ENCODE results near the gene PTPRN2. TPM values are rescaled to one million over a fixed set of nuclear protein-coding genes. Genes with fewer than 3 reads are reported as not detected.

PTPRN2 gene
- polyA plus RNA-seq, 4 donors: 1.6 to 11.7 (median 4.0) TPM

DNA sequence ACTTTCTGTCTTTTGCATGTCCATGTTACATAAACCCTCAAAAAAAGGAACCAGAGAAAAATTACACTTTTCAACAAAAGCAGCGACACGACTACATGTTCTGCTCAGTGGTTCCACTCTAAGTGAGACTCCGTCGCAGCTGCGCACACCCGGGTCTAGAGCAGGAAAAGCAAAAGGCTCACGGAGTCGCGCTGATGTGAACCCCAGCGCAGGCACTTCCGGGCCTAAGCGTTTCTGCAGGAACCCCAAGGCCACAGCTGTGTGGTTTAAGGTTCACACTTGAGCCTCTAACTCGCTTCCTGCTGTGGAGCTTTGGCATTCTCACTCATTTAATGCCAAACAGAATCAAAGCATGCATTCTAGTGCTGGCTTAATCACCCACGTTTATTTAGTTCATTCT, 1010.6 kb downstream of the PTPRN2 start:
- H3K27ac ChIP-seq (ENCODE audit: low read depth in 1 of 3, low read length in 2 of 3): no peak overlapping the region
- 77 to 85% (median 82%) methylated on average over 14 of the region's 14 CpGs for WGBS, 3 donors
- no peak for DNase-seq
- no peaks in the 10 kb centered on the region for H3K36me3 ChIP-seq (ENCODE audit: control insufficient read depth in 3 of 3, insufficient read depth in 2 of 3, low read depth in 1 of 3, low read length in 3 of 3)
- no peaks in the 10 kb centered on the region for H3K9me3 ChIP-seq (ENCODE audit: control insufficient read depth in 2 of 2, insufficient read depth in 1 of 2, low read depth in 1 of 2, low read length in 1 of 2)
- no peaks in the 10 kb centered on the region for H3K4me1 ChIP-seq (ENCODE audit: control insufficient read depth in 3 of 3, insufficient read depth in 2 of 3, low read depth in 1 of 3, low read length in 2 of 3)
- FAIRE-seq: no peak
- H3K27me3 ChIP-seq (ENCODE audit: control insufficient read depth in 3 of 3, insufficient read depth in 3 of 3, low read length in 3 of 3): no peaks in the 10 kb centered on the region
- no peak overlapping the region for H3K4me3 ChIP-seq (ENCODE audit: low read depth in 1 of 3, low read length in 3 of 3)

GRCh38 chr7:157576415-157576814, 1011.2 kb downstream of the PTPRN2 start:
- H3K4me3 ChIP-seq (ENCODE audit: low read depth in 1 of 3, low read length in 3 of 3): peak overlapping the region in 1 of 3 donors; percentile 48
- H3K9me3 ChIP-seq (ENCODE audit: control insufficient read depth in 2 of 2, insufficient read depth in 1 of 2, low read depth in 1 of 2, low read length in 1 of 2): no peaks in the 10 kb centered on the region
- 37 to 56% (median 53%) methylated on average over 36 of the region's 36 CpGs for WGBS, 3 donors
- peak; percentile 48 to 65 for DNase-seq
- no peak overlapping the region for H3K27ac ChIP-seq (ENCODE audit: low read depth in 1 of 3, low read length in 2 of 3)
- FAIRE-seq: no peak
- H3K4me1 ChIP-seq (ENCODE audit: control insufficient read depth in 3 of 3, insufficient read depth in 2 of 3, low read depth in 1 of 3, low read length in 2 of 3): no peaks in the 10 kb centered on the region
- H3K27me3 ChIP-seq (ENCODE audit: control insufficient read depth in 3 of 3, insufficient read depth in 3 of 3, low read length in 3 of 3): no peaks in the 10 kb centered on the region
- H3K36me3 ChIP-seq (ENCODE audit: control insufficient read depth in 3 of 3, insufficient read depth in 2 of 3, low read depth in 1 of 3, low read length in 3 of 3): no peaks in the 10 kb centered on the region

DNA sequence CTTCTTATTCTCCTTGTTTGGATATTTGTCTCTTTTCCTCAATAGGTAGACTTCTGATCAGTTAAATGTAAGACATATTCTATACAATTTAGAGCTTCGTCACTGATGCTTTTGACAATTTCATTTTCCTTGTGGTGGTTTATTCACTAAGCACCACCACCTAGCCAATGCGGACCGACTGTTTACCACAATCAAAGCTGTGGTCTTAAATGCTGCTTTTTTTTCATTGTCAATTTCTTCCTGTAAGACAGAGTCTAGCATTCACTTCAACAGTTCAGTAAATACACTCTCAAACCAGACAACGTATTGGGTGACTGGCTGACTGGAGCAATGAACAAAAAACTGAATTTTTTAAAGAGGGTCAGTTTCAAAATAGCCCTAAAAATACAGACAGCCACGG, 1011.8 kb downstream of the PTPRN2 start:
- WGBS, 3 donors: 75 to 84% (median 80%) methylated on average over 5 of the region's 5 CpGs
- FAIRE-seq: no peak

DNA sequence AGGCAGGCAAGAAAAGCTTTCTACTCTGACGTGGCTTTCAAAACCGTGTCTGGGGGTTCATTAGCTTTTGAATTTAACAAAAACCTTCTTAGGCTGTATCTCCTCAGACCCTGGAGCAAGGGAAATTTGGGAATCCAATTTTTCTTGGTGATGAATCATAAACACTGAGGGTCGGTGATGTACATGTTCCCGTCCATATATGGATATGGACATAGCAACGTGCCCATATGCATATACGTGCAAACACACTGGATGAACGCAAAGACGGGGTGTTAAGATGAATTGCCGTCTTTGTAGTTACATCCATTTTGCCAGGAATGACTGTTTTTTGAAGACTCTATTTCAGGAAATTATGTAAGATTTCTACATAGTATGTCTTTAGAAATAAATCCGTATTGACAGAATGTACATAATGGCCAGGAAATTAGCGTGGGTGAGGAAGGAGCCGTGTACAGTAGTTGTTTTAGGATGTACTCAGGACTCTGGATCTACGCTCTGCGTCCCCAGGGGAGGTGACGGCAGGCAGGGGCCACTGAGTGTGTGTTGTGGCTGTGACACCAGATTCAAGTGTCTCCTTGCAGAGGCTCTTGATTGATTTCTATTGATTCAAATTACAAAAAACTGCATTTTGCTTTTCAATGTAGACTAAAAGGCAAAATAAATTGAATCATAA, 1012.6 kb downstream of the PTPRN2 start:
- no peaks in the 10 kb centered on the region for H3K36me3 ChIP-seq (ENCODE audit: control insufficient read depth in 3 of 3, insufficient read depth in 2 of 3, low read depth in 1 of 3, low read length in 3 of 3)
- WGBS, 3 donors: 86 to 90% (median 88%) methylated on average over 15 of the region's 15 CpGs
- no peak overlapping the region for H3K27ac ChIP-seq (ENCODE audit: low read depth in 1 of 3, low read length in 2 of 3)
- H3K27me3 ChIP-seq (ENCODE audit: control insufficient read depth in 3 of 3, insufficient read depth in 3 of 3, low read length in 3 of 3): no peaks in the 10 kb centered on the region
- H3K4me1 ChIP-seq (ENCODE audit: control insufficient read depth in 3 of 3, insufficient read depth in 2 of 3, low read depth in 1 of 3, low read length in 2 of 3): no peaks in the 10 kb centered on the region
- DNase-seq (no peak), FAIRE-seq (no peak)
- H3K4me3 ChIP-seq (ENCODE audit: low read depth in 1 of 3, low read length in 3 of 3): no peak overlapping the region
- no peaks in the 10 kb centered on the region for H3K9me3 ChIP-seq (ENCODE audit: control insufficient read depth in 2 of 2, insufficient read depth in 1 of 2, low read depth in 1 of 2, low read length in 1 of 2)

More for the DNA sequence above, 1011.8 kb downstream of the PTPRN2 start:
- Histone ChIP-seq H3K9me3 (ENCODE audit: control insufficient read depth in 2 of 2, insufficient read depth in 1 of 2, low read depth in 1 of 2, low read length in 1 of 2) (no peaks in the 10 kb centered on the region), H3K36me3 (ENCODE audit: control insufficient read depth in 3 of 3, insufficient read depth in 2 of 3, low read depth in 1 of 3, low read length in 3 of 3) (no peaks in the 10 kb centered on the region), H3K4me3 (ENCODE audit: low read depth in 1 of 3, low read length in 3 of 3) (peak overlapping the region in 1 of 3 donors; percentile 48), H3K27ac (ENCODE audit: low read depth in 1 of 3, low read length in 2 of 3) (no peak overlapping the region), H3K4me1 (ENCODE audit: control insufficient read depth in 3 of 3, insufficient read depth in 2 of 3, low read depth in 1 of 3, low read length in 2 of 3) (no peaks in the 10 kb centered on the region), H3K27me3 (ENCODE audit: control insufficient read depth in 3 of 3, insufficient read depth in 3 of 3, low read length in 3 of 3) (no peaks in the 10 kb centered on the region)
- no peak for DNase-seq

DNA sequence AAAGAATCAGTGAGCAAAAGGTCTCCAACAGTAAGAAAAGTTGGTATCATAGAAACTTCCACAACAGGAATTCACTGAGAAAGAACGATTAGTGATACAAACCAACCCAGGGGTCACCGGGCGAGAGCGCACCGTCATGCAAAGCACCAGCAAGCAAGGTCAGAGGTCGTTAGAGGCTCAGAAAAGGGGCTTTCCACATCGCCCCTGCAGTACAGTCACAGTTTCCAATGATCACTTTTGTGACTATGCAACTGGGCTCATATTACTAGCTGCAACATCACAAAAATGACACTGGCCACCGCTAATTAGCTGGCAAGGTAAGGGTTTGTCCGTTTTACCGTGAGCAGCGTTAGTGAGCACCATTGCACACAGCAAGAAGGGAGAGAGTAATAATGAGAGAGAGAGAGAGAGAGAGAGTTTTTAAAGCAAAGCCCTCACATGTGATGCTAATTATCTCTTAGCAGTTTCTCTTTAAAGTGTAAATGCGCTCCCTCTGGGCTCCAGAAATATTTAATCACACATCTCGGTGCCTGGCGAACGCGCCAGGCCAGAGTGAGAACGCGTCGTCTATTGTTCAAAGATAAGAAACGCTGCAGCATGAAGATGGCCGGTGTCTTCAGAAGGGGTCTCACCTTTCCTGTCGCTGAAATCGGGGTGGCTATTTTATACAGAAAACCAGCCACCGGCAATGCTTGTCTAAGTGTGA, 1013.4 kb downstream of the PTPRN2 start:
- Histone ChIP-seq H3K4me1 (ENCODE audit: control insufficient read depth in 3 of 3, insufficient read depth in 2 of 3, low read depth in 1 of 3, low read length in 2 of 3) (no peaks in the 10 kb centered on the region), H3K4me3 (ENCODE audit: low read depth in 1 of 3, low read length in 3 of 3) (no peak overlapping the region), H3K27me3 (ENCODE audit: control insufficient read depth in 3 of 3, insufficient read depth in 3 of 3, low read length in 3 of 3) (no peaks in the 10 kb centered on the region), H3K27ac (ENCODE audit: low read depth in 1 of 3, low read length in 2 of 3) (no peak overlapping the region), H3K9me3 (ENCODE audit: control insufficient read depth in 2 of 2, insufficient read depth in 1 of 2, low read depth in 1 of 2, low read length in 1 of 2) (no peaks in the 10 kb centered on the region), H3K36me3 (ENCODE audit: control insufficient read depth in 3 of 3, insufficient read depth in 2 of 3, low read depth in 1 of 3, low read length in 3 of 3) (no peaks in the 10 kb centered on the region)
- 85 to 91% (median 89%) methylated on average over 24 of the region's 24 CpGs for WGBS, 3 donors
- no peak for FAIRE-seq
- no peak for DNase-seq

- FAIRE-seq: no peak
- no peak overlapping the region for H3K4me3 ChIP-seq (ENCODE audit: low read depth in 1 of 3, low read length in 3 of 3)
- H3K36me3 ChIP-seq (ENCODE audit: control insufficient read depth in 3 of 3, insufficient read depth in 2 of 3, low read depth in 1 of 3, low read length in 3 of 3): no peaks in the 10 kb centered on the region
- 84 to 87% (median 86%) methylated on average over 5 of the region's 5 CpGs for WGBS, 3 donors
- no peaks in the 10 kb centered on the region for H3K4me1 ChIP-seq (ENCODE audit: control insufficient read depth in 3 of 3, insufficient read depth in 2 of 3, low read depth in 1 of 3, low read length in 2 of 3)
- H3K27ac ChIP-seq (ENCODE audit: low read depth in 1 of 3, low read length in 2 of 3): no peak overlapping the region
- no peaks in the 10 kb centered on the region for H3K27me3 ChIP-seq (ENCODE audit: control insufficient read depth in 3 of 3, insufficient read depth in 3 of 3, low read length in 3 of 3)
- no peaks in the 10 kb centered on the region for H3K9me3 ChIP-seq (ENCODE audit: control insufficient read depth in 2 of 2, insufficient read depth in 1 of 2, low read depth in 1 of 2, low read length in 1 of 2)
- no peak for DNase-seq
Measured at GRCh38 chr7:157573244-157573643, 1014.4 kb downstream of the PTPRN2 start.

- DNase-seq: no peak
- no peaks in the 10 kb centered on the region for H3K9me3 ChIP-seq (ENCODE audit: control insufficient read depth in 2 of 2, insufficient read depth in 1 of 2, low read depth in 1 of 2, low read length in 1 of 2)
- H3K27me3 ChIP-seq (ENCODE audit: control insufficient read depth in 3 of 3, insufficient read depth in 3 of 3, low read length in 3 of 3): no peaks in the 10 kb centered on the region
- H3K4me3 ChIP-seq (ENCODE audit: low read depth in 1 of 3, low read length in 3 of 3): no peak overlapping the region
- no peak for FAIRE-seq
- no peak overlapping the region for H3K27ac ChIP-seq (ENCODE audit: low read depth in 1 of 3, low read length in 2 of 3)
- H3K36me3 ChIP-seq (ENCODE audit: control insufficient read depth in 3 of 3, insufficient read depth in 2 of 3, low read depth in 1 of 3, low read length in 3 of 3): no peaks in the 10 kb centered on the region
- WGBS, 3 donors: 79 to 89% (median 81%) methylated on average over 14 of the region's 14 CpGs
- H3K4me1 ChIP-seq (ENCODE audit: control insufficient read depth in 3 of 3, insufficient read depth in 2 of 3, low read depth in 1 of 3, low read length in 2 of 3): no peaks in the 10 kb centered on the region
Measured at GRCh38 chr7:157572622-157573021, 1015.0 kb downstream of the PTPRN2 start.

DNA sequence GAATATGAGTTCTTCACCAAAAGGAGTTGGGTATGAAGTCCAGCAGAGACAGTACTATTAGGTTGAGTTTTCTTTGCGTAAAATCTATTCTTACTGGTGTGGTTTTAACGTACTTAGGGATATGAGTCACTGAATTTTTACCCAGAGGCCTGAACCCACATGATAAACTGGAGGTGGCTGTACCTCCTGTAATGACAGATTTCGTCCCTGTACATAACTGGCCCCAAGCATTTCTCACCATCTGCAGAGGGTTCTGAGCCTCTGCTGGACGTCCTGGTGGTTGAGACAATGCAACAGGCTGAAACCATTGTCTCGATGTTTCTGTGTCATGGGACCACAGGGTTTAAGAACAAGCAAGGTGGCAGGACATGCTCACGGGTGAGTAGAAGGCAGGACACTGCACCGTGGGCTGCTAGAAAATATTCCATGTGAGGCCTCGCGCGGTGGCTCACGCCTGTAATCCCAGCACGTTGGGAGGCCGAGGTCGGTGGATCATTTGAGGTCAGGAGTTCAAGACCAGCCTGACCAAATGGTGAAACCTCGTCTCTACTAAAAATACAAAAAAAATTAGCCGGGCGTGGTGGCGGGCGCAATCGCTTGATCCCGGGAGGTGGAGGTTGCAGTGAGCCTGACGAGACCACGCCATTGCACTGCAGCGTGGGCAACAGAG, 1017.0 kb downstream of the PTPRN2 start:
- 82 to 93% (median 92%) methylated on average over 24 of the region's 24 CpGs for WGBS, 3 donors
- H3K27me3 ChIP-seq (ENCODE audit: control insufficient read depth in 3 of 3, insufficient read depth in 3 of 3, low read length in 3 of 3): no peaks in the 10 kb centered on the region
- no peak overlapping the region for H3K4me3 ChIP-seq (ENCODE audit: low read depth in 1 of 3, low read length in 3 of 3)
- H3K36me3 ChIP-seq (ENCODE audit: control insufficient read depth in 3 of 3, insufficient read depth in 2 of 3, low read depth in 1 of 3, low read length in 3 of 3): no peaks in the 10 kb centered on the region
- FAIRE-seq: no peak
- H3K9me3 ChIP-seq (ENCODE audit: control insufficient read depth in 2 of 2, insufficient read depth in 1 of 2, low read depth in 1 of 2, low read length in 1 of 2): no peaks in the 10 kb centered on the region
- H3K27ac ChIP-seq (ENCODE audit: low read depth in 1 of 3, low read length in 2 of 3): no peak overlapping the region
- H3K4me1 ChIP-seq (ENCODE audit: control insufficient read depth in 3 of 3, insufficient read depth in 2 of 3, low read depth in 1 of 3, low read length in 2 of 3): no peaks in the 10 kb centered on the region
- no peak for DNase-seq
